Right cardiac atrium (tissue), 5 donors: ENCODE results near the gene WWOX. TPM values are rescaled to one million over a fixed set of nuclear protein-coding genes. Genes with fewer than 3 reads are reported as not detected.

Source experiments
- ATAC-seq, 2 donors: fragments of 200-7000 bp; cut with Tn5 transposase; one replicate each; pipeline versions ENCODE4 v1.8.0 to v1.9.1; 2020; ENCODE audit warnings: moderate library complexity in 2 of 2, mild to moderate bottlenecking in 1 of 2
- DNase-seq, 3 donors: peaks; one replicate each; pipeline ENCODE4 v3.0.0-alpha.2; 2020
- H3K27ac ChIP-seq: one replicate; pipeline ENCODE4 v1.5.1; 2013; ENCODE audit warnings: mild to moderate bottlenecking, low read length, control low read depth, moderate library complexity
- H3K27me3 ChIP-seq: one replicate; pipeline ENCODE4 v1.6.1; 2013; ENCODE audit not compliant: control insufficient read depth, insufficient read depth
- H3K4me1 ChIP-seq: one replicate; pipeline ENCODE4 v1.6.1; 2013; ENCODE audit warnings: low read length; ENCODE audit not compliant: control insufficient read depth, insufficient read depth
- H3K4me3 ChIP-seq: one replicate; pipeline ENCODE4 v1.5.1; 2013; ENCODE audit warnings: low read length, control low read depth
- H3K9me3 ChIP-seq: one replicate; pipeline ENCODE4 v1.6.1; 2013; ENCODE audit warnings: low read length; ENCODE audit not compliant: control insufficient read depth
- WGBS: extraction: QIAGEN DNeasy Blood & Tissue Kit; methylation state at CpG from one replicate; pipeline ENCODE4 v1.1.7; 2013; 5-methylcytosine and 5-hydroxymethylcytosine counted together
- intact Hi-C, 4 donors: fragments of 100-400 bp; cut with DNase I; formaldehyde crosslinking; loops; one replicate each; pipeline versions ENCODE4 v1.11.0 to v1.14.0; 2022 to 2023
- polyA plus RNA-seq: library from polyadenylated mRNA; stranded (reverse); fragments of 200-250 nt; gene quantifications from one replicate; pipeline ENCODE4 v1.2.3, GENCODE V29; 2013
- total RNA-seq, 4 donors: library from RNA; stranded (reverse); fragmentation: NEBNext Ultra II Directional; extraction: Animal tissue kit (Norgen Biotek cat#: 25700); gene quantifications; one replicate each; pipeline ENCODE4 v1.2.1, GENCODE V29; 2021
- donor health status: healthy with polysubstance abuse.
- donor health status: DM: no; HTN: yes; CAD: no.
- donor health status: DM: no; HTN: no; CAD: no.
- donor health status: DM: no; HTN: yes; CAD: no; lungs with severe emphysema.
- donor health status: DM: yes; HTN: yes; CAD: no.

The WWOX gene
- total and polyA plus RNA-seq, 5 donors: 6.0 to 14.9 (median 13.1) TPM

DNA sequence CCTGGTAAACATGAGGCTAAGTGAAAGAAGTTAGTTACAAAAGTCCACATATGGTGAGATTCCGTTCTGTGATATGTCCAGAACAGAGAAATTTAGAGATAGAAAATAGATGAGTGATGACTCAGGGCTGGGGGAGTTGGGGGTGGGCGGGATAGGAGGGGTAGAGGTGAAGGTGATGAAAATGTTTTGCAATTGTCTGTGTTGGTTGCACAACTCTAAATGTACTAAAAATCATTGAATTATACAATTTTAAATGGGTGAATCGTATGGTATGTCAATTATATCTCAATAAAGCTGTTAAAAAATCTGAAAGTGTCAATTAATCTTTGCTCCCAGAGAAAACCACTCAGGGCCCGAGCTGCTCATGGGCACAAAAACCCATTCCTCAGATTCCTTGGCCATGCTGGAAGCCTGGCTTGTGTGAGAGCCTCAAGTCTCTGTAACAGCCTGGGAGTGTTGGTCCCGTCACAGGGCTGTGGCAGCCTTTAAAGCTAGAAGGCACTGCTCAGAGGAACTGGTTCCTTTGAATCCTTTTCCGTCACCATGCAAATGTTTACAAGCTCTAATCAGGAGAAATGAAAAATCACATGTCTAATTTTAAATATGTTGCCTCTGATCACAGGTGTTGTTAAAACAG lies 225.3 kb downstream of the WWOX start:
- H3K9me3 ChIP-seq: no peaks in the 10 kb centered on the region
- no peaks in the 10 kb centered on the region for H3K4me1 ChIP-seq
- DNase-seq (no peak), ATAC-seq (no peak)
- H3K27ac ChIP-seq: no peak overlapping the region
- WGBS: 90% methylated on average over 6 of the region's 6 CpGs
- no peaks in the 10 kb centered on the region for H3K27me3 ChIP-seq
- intact Hi-C loops: no loop called here
- H3K4me3 ChIP-seq: no peak overlapping the region

DNA sequence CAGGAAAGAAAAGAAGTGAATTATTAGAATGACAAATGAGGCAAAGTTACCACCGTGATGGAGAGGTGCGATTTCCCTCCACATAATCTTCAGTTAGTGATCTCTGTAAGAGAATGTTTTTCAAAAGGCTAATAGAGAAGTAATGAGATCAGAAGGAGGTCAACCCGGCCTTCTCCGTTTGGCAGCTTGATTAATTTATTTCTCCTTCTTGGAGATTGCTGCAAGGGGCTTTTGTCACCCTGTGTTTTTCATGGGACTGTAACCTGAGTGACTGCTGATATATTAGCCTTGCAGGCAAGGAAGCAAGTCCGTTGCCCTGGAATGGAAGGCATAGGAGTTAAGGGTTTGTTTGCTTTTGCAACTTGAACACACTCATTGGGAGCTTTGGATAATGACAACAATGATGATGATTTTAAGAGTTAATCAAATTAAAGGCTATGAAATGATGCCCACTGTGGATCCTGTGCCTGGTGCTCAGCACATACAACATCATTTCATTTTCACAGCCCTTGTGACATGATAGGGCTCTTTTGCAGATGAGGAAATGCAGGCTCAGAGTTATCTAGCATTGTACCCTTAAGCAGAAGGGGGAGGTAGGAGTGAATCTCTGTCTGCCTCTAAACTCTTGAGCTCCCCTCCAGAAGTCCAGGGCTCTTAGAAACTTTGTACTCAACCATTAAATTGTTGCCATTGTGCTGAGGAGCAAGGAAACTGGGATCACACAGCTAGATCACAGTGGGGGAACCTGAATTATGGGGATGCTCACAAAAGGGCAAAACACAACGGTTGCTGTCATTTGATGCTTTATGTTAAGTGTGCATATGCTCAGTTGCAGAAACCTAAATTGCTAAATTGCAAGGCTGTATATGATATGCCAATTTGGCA lies 226.3 kb downstream of the WWOX start:
- Histone ChIP-seq H3K27ac (no peak overlapping the region), H3K4me3 (no peak overlapping the region), H3K27me3 (no peaks in the 10 kb centered on the region), H3K9me3 (no peaks in the 10 kb centered on the region), H3K4me1 (no peaks in the 10 kb centered on the region)
- ATAC-seq (no peak), DNase-seq (no peak)
- 78% methylated on average over 6 of the region's 6 CpGs for WGBS
- intact Hi-C loops: no loop called here

DNA sequence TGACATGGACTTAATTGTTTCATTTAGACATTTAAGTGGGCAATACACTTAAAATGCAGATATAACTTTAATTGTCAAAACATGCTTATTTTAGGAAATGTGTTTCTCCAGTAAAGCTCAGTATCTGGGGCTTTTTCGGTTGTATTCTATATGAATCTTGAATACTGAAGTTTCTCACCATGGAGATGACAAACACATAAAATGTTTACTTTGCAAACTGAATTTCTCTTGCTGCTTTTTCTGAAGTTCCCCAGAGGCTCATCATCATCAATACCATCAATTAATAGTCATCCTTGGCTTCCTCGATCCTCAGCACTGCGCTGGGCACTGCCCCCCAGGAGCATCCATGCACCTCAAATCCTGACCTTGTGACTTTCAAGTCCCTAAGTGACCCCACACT lies 227.3 kb downstream of the WWOX start:
- DNase-seq (no peak), ATAC-seq (no peak)
- no peak overlapping the region for H3K4me3 ChIP-seq
- H3K27me3 ChIP-seq: no peaks in the 10 kb centered on the region
- 90% methylated on average over 3 of the region's 3 CpGs for WGBS
- H3K9me3 ChIP-seq: no peaks in the 10 kb centered on the region
- no peak overlapping the region for H3K27ac ChIP-seq
- no peaks in the 10 kb centered on the region for H3K4me1 ChIP-seq
- intact Hi-C loops: no loop called here

DNA sequence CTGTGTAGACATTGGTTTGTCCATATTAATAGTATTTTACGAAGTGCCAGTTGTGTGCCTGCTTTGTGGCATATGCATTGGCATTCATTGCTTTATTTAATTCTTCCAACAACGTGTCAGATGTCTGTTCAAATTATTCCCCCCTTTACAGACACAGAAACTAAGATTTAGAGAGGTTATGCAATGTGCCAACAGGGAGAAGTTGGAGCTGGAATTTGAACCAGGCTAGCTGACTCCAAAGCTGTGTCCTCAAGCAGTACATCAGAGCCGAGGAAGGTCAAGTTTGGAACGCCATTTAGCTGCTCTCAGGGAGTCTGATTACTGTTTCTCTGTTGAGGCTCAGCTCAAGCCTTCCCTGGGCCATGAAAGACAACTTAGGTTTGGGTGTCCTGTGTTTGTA lies 232.3 kb downstream of the WWOX start:
- ATAC-seq (no peak), DNase-seq (no peak)
- H3K27me3 ChIP-seq: no peaks in the 10 kb centered on the region
- intact Hi-C loops: no loop called here
- no peak overlapping the region for H3K4me3 ChIP-seq
- H3K9me3 ChIP-seq: no peaks in the 10 kb centered on the region
- 69% methylated on average over 4 of the region's 4 CpGs for WGBS
- H3K27ac ChIP-seq: no peak overlapping the region
- no peaks in the 10 kb centered on the region for H3K4me1 ChIP-seq

DNA sequence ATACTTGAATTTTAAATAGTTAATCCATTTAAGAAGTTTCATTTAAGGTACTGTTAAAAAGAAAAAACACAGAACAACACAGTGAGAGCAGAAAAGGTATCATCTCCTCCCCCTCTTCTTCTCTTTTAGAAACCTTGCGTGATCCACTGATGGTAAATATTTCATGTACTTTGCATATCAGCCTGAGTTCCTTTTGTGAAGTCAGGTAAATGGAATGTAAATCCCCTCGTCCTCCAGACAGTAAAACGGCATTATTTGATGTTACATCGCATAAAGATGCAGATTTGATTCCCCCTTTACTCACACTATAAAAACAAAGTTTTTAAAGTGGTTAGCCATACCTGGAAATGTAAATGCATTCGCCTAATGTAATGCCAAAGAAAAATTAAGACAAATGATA lies 234.4 kb downstream of the WWOX start:
- ATAC-seq (no peak), DNase-seq (no peak)
- 81% methylated on average over 5 of the region's 5 CpGs for WGBS
- Histone ChIP-seq H3K27ac (no peak overlapping the region), H3K4me3 (no peak overlapping the region), H3K4me1 (no peaks in the 10 kb centered on the region), H3K27me3 (no peaks in the 10 kb centered on the region), H3K9me3 (no peaks in the 10 kb centered on the region)
- intact Hi-C loops: no loop called here

DNA sequence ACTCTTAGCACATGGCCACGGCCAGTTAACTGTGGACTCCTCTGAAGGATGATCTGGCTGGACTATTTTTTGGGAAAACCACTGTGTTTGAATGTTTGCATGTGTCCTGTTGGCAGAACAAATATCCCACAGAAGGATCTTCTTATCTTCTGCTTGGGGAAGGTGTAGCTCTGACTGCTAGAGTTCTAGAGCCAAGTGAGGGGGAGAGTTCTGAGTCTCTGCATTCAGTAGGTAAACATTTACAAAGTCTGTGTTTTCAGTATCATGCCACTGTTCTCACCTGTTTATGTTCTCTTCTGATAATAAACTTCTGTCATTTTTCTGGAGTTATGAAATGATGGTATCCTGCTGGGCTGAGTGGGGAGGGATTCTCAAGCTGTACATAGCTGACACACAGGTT lies 241.1 kb downstream of the WWOX start:
- ATAC-seq (no peak), DNase-seq (no peak)
- Histone ChIP-seq H3K27ac (no peak overlapping the region), H3K9me3 (no peaks in the 10 kb centered on the region), H3K4me3 (no peak overlapping the region), H3K4me1 (no peaks in the 10 kb centered on the region), H3K27me3 (no peaks in the 10 kb centered on the region)
- intact Hi-C loops: no loop called here
- WGBS: 92% methylated on average over 1 of the region's 1 CpG

DNA sequence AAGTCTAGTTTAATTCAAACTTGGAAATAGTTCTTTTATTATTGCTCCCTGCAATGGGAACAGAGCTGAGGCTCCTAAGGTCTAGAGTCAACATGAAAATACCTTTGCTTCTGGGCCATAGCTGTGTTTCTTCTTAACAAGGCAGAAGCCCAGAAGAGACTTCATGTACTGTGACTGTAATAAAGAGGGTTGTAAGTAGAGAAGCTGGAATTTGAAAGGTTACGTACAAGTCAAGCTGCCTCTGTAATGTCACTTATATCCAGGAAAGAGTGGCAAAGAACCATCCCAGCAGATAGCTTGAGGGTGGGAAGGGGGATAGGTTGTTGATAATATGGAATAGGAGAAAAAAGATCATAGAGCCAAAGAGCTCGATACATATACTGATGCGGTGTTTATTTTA lies 248.6 kb downstream of the WWOX start:
- no peak overlapping the region for H3K4me3 ChIP-seq
- ATAC-seq (no peak), DNase-seq (no peak)
- H3K27me3 ChIP-seq: no peaks in the 10 kb centered on the region
- intact Hi-C loops: no loop called here
- H3K4me1 ChIP-seq: no peaks in the 10 kb centered on the region
- 92% methylated on average over 3 of the region's 3 CpGs for WGBS
- no peaks in the 10 kb centered on the region for H3K9me3 ChIP-seq
- H3K27ac ChIP-seq: no peak overlapping the region

DNA sequence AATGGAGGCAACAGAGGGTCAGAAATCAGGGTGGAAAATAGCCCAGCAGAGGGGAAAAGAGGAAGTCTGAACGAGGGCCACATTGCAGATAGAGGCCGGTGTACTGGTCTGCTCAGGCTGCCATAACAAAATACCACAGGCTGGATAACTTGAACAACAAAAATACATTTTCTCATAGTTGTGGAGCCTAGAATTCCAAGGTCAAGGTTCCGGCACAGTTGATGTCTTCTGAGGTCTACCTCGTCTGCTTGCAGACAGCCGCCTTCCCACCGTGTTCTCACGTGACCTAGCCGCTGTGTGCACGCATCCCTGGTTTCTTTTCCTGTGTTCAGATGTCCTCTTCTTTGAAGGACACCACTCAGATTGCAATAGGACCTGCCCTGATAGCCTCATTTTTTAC lies 249.4 kb downstream of the WWOX start:
- WGBS: 92% methylated on average over 9 of the region's 9 CpGs
- Histone ChIP-seq H3K27me3 (no peaks in the 10 kb centered on the region), H3K9me3 (no peaks in the 10 kb centered on the region), H3K4me1 (no peaks in the 10 kb centered on the region), H3K27ac (no peak overlapping the region), H3K4me3 (no peak overlapping the region)
- no peak for ATAC-seq
- no peak for DNase-seq
- intact Hi-C loops: no loop called here

DNA sequence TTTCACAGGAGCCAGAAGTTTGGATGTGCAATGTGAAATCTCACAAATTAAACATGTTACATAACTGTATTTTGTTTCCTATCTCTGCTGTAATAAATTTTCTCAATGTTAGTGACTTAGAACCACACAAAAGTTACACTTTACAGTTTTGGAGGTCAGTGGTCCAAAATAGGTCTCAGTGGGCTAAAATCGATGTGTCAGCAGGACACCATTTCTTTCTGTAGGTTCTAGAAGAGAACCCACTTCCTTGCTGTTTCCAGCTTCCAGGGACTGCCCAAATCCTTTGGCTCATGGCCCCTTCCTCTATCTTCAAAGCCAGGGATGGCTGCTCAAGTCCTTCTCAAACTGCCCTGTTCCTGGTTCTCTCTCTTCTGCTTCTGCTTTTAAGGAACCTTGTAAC lies 252.7 kb downstream of the WWOX start:
- ATAC-seq (no peak), DNase-seq (no peak)
- Histone ChIP-seq H3K4me3 (no peak overlapping the region), H3K4me1 (no peaks in the 10 kb centered on the region), H3K27ac (no peak overlapping the region), H3K9me3 (no peaks in the 10 kb centered on the region), H3K27me3 (no peaks in the 10 kb centered on the region)
- intact Hi-C loops: no loop called here
- WGBS: 89% methylated on average over 1 of the region's 1 CpG

DNA sequence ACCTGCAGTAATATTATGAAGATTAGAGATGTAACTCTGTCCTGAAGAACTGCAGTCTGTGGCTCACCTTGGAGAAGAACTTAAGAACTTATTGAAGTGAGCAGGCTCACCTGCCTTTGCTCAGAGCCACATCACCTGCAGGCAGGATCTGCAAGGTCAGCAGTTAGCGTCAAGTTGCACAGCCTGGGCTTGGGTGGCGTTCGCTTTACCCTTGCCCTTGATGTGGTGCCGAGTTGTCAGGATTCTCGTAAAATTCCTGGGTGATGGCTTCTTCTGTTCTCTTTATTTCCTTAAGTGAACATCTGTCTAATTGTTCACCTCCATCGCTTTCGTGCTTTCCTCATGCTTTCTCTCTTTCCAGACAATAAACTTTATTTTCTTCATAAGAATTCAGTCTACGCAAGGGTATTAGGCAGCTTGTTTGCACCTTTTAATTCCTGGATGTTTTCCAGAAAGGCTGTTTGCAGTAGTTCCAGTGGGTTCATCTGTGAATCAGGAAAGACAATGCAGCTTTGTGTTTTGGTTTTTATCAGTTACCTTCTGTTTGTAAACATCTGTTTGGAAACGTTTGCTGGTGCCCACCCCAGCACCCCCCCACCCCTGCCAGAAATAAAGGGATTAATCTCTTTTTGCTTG lies 254.3 kb downstream of the WWOX start:
- Histone ChIP-seq H3K4me1 (no peaks in the 10 kb centered on the region), H3K27me3 (no peaks in the 10 kb centered on the region), H3K27ac (no peak overlapping the region), H3K9me3 (no peaks in the 10 kb centered on the region), H3K4me3 (no peak overlapping the region)
- DNase-seq: no peak
- no peak for ATAC-seq
- 71% methylated on average over 9 of the region's 9 CpGs for WGBS
- intact Hi-C loops: no loop called here

DNA sequence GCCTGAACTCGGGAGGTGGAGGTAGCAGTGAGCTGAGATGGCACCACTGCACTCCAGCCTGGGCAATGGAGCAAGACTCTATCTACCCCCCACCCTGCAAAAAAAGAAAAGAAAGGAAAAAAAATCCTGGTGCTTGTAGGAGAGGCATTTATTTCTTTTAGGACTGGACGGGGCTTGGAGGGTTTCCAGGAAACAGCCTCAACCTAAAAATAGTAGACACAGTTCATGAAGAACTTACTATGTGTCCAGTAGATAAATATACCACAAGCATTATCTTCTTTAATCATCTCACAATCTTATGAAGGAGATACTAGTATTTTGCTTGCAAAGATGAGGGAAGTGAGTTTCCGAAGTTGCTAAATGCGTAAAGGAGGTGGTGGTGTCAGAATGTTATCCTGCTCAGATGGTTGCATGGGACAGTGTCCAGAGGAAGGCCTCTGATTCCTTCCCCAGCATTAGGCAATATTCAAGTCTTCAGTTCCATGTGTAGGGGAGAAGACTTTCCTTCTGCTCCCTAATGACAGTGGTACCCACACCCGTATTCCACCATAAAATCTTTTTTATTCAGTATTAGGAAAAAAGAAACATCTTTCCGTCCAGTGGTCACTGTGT lies 263.2 kb downstream of the WWOX start:
- H3K9me3 ChIP-seq: no peaks in the 10 kb centered on the region
- peaks cover 1% of the 10 kb centered on the region for H3K4me1 ChIP-seq
- H3K4me3 ChIP-seq: no peak overlapping the region
- DNase-seq: no peak
- intact Hi-C loops: no loop called here
- H3K27me3 ChIP-seq: no peaks in the 10 kb centered on the region
- 59% methylated on average over 6 of the region's 6 CpGs for WGBS
- no peak overlapping the region for H3K27ac ChIP-seq
- no peak for ATAC-seq
